OCI-LY7 (cell line): ENCODE results near the gene KAT14.

Source experiments
- EZH2phosphoT487 ChIP-seq: fragments of 200-600 bp; sonication (generic); IDR thresholded peaks from 2 replicates; pipeline ENCODE4 v1.6.1; 2018; ENCODE audit warnings: low read depth, borderline replicate concordance, mild to moderate bottlenecking, mixed run types, antibody characterized with exemption, low read length, moderate library complexity, mixed read lengths
- TF ChIP-seq, protein P1 (sequence below): fragments of 200-600 bp; sonication (generic); conservative IDR thresholded peaks from 2 replicates; pipeline ENCODE4 v1.5.1; 2014; ENCODE audit warnings: mild to moderate bottlenecking, antibody characterized with exemption, low read length, moderate library complexity, mixed read lengths

- TF ChIP-seq, protein P1, sequence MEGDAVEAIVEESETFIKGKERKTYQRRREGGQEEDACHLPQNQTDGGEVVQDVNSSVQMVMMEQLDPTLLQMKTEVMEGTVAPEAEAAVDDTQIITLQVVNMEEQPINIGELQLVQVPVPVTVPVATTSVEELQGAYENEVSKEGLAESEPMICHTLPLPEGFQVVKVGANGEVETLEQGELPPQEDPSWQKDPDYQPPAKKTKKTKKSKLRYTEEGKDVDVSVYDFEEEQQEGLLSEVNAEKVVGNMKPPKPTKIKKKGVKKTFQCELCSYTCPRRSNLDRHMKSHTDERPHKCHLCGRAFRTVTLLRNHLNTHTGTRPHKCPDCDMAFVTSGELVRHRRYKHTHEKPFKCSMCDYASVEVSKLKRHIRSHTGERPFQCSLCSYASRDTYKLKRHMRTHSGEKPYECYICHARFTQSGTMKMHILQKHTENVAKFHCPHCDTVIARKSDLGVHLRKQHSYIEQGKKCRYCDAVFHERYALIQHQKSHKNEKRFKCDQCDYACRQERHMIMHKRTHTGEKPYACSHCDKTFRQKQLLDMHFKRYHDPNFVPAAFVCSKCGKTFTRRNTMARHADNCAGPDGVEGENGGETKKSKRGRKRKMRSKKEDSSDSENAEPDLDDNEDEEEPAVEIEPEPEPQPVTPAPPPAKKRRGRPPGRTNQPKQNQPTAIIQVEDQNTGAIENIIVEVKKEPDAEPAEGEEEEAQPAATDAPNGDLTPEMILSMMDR, result no peak
- no peak for TF ChIP-seq EZH2phosphoT487
Measured at GRCh38 chr20:18091623-18092022, 46.0 kb upstream of the KAT14 start.
